Measurements from ENCODE around the gene RBKS.
"Not testable (repeated sequence)": the region's sequence is repeated elsewhere in the genome, so short reads cannot be mapped to it uniquely, and the experiment has no call there.

RBKS gene

GRCh38 chr2:27906074-27906473, 15.9 kb upstream of the RBKS start:
- DNase-seq (ENCODE audit: low read depth in 2 of 2): no peak

GRCh38 chr2:27904405-27904665, 14.1 kb upstream of the RBKS start:
- DNase-seq (ENCODE audit: low read depth in 2 of 2): no peak

- no peak for DNase-seq (ENCODE audit: low read depth in 2 of 2)
These were observed 13.6 kb upstream of the RBKS start for GRCh38 chr2:27903649-27904404.

- no peak for DNase-seq (ENCODE audit: low read depth in 2 of 2)
These were observed 12.8 kb upstream of the RBKS start for GRCh38 chr2:27903018-27903417.

- no peak for DNase-seq (ENCODE audit: low read depth in 2 of 2)
These were observed 11.9 kb upstream of the RBKS start for GRCh38 chr2:27902098-27902497.

GRCh38 chr2:27901234-27901633, 11.0 kb upstream of the RBKS start:
- peak in 1 of 2 donors; percentile 33 for DNase-seq (ENCODE audit: low read depth in 2 of 2)

- DNase-seq (ENCODE audit: low read depth in 2 of 2): no peak
These were observed 7.5 kb upstream of the RBKS start for GRCh38 chr2:27897717-27898116.

- no peak for DNase-seq (ENCODE audit: low read depth in 2 of 2)
These were observed 2.8 kb upstream of the RBKS start for GRCh38 chr2:27893006-27893405.

- DNase-seq (ENCODE audit: low read depth in 2 of 2): no peak
These were observed 1.5 kb upstream of the RBKS start for GRCh38 chr2:27891673-27892105.

- DNase-seq (ENCODE audit: low read depth in 2 of 2): peak; percentile 75 to 85
These were observed 911 bp upstream of the RBKS start for GRCh38 chr2:27890924-27891672.

- DNase-seq (ENCODE audit: low read depth in 2 of 2): peak in 1 of 2 donors; percentile 8
These were observed 427 bp downstream of the RBKS start for GRCh38 chr2:27889774-27890145.

GRCh38 chr2:27888790-27889189, 1.4 kb downstream of the RBKS start:
- no peak for DNase-seq (ENCODE audit: low read depth in 2 of 2)

- no peak for DNase-seq (ENCODE audit: low read depth in 2 of 2)
These were observed 2.4 kb downstream of the RBKS start for GRCh38 chr2:27887830-27888229.

- DNase-seq (ENCODE audit: low read depth in 2 of 2): no peak
These were observed 3.1 kb downstream of the RBKS start for GRCh38 chr2:27887111-27887510.

- no peak for DNase-seq (ENCODE audit: low read depth in 2 of 2)
These were observed 3.9 kb downstream of the RBKS start for GRCh38 chr2:27886322-27886721.

GRCh38 chr2:27885661-27886060, 4.5 kb downstream of the RBKS start:
- no peak for DNase-seq (ENCODE audit: low read depth in 2 of 2)

GRCh38 chr2:27885234-27885633, 5.0 kb downstream of the RBKS start:
- no peak for DNase-seq (ENCODE audit: low read depth in 2 of 2)

GRCh38 chr2:27884601-27885000, 5.6 kb downstream of the RBKS start:
- DNase-seq (ENCODE audit: low read depth in 2 of 2): no peak

GRCh38 chr2:27882584-27882922, 7.6 kb downstream of the RBKS start:
- not testable (repeated sequence) for DNase-seq (ENCODE audit: low read depth in 2 of 2)

- not testable (repeated sequence) for DNase-seq (ENCODE audit: low read depth in 2 of 2)
These were observed 8.2 kb downstream of the RBKS start for GRCh38 chr2:27881815-27882583.

GRCh38 chr2:27878825-27879224, 11.4 kb downstream of the RBKS start:
- no peak for DNase-seq (ENCODE audit: low read depth in 2 of 2)

GRCh38 chr2:27875089-27875881, 14.9 kb downstream of the RBKS start:
- DNase-seq (ENCODE audit: low read depth in 2 of 2): no peak
